OCI-LY1 (cell line): Measurements from ENCODE around the gene ZSCAN5B.
"Not testable (repeated sequence)": the region's sequence is repeated elsewhere in the genome, so short reads cannot be mapped to it uniquely, and the experiment has no call there.

Experiments used
- H2AFZ ChIP-seq: fragments of 200-600 bp; sonication (generic), shearing (Covaris generic); 2 replicates; pipeline ENCODE4 v1.6.0; 2014; ENCODE audit warnings: antibody characterized with exemption, mild to moderate bottlenecking, low read length
- H3F3A ChIP-seq: fragments of 200-600 bp; sonication (generic), shearing (Covaris generic); 2 replicates; pipeline ENCODE4 v1.6.0; 2014; ENCODE audit warnings: mild to moderate bottlenecking, antibody characterized with exemption, low read length, moderate library complexity; ENCODE audit not compliant: insufficient read depth
- H3K27ac ChIP-seq: fragments of 200-600 bp; sonication (generic); 2 replicates; pipeline ENCODE4 v1.5.1; 2014; ENCODE audit warnings: low read length, mixed run types, mild to moderate bottlenecking, low read depth; ENCODE audit not compliant: poor library complexity, severe bottlenecking
- H3K27me3 ChIP-seq: fragments of 200-600 bp; sonication (generic); 2 replicates; pipeline ENCODE4 v1.6.0; 2014; ENCODE audit warnings: antibody characterized with exemption, mild to moderate bottlenecking, low read length, moderate library complexity; ENCODE audit not compliant: insufficient read depth
- H3K36me3 ChIP-seq: fragments of 200-600 bp; sonication (generic); 2 replicates; pipeline ENCODE4 v1.6.1; 2014; ENCODE audit warnings: mild to moderate bottlenecking, antibody characterized with exemption, low read length, moderate library complexity, mixed read lengths; ENCODE audit not compliant: insufficient read depth
- H3K4me1 ChIP-seq: fragments of 200-600 bp; sonication (generic); 2 replicates; pipeline ENCODE4 v1.5.1; 2014; ENCODE audit warnings: mild to moderate bottlenecking, low read length, moderate library complexity; ENCODE audit not compliant: insufficient read depth, severe bottlenecking
- H3K4me2 ChIP-seq: fragments of 200-600 bp; sonication (generic), shearing (Covaris generic); 2 replicates; pipeline ENCODE4 v1.6.1; 2014; ENCODE audit warnings: low read length
- H3K4me3 ChIP-seq: fragments of 200-600 bp; sonication (generic); 2 replicates; pipeline ENCODE4 v1.5.1; 2014; ENCODE audit warnings: low read length, low read depth, mild to moderate bottlenecking, mixed read lengths; ENCODE audit not compliant: poor library complexity, severe bottlenecking
- H3K79me2 ChIP-seq: fragments of 200-600 bp; shearing (Covaris generic); 2 replicates; pipeline ENCODE4 v1.6.1; 2016; ENCODE audit warnings: mixed run types, low read length, mixed read lengths; ENCODE audit not compliant: insufficient read depth
- H3K9ac ChIP-seq: fragments of 200-600 bp; sonication (generic), shearing (Covaris generic); 2 replicates; pipeline ENCODE4 v1.6.1; 2014; ENCODE audit warnings: mild to moderate bottlenecking, low read length, mixed read lengths
- H3K9me2 ChIP-seq: fragments of 200-600 bp; sonication (generic), shearing (Covaris generic); 2 replicates; pipeline ENCODE4 v1.6.1; 2014; ENCODE audit warnings: low read depth, mild to moderate bottlenecking, low read length, mixed read lengths
- H3K9me3 ChIP-seq: fragments of 200-600 bp; shearing (Covaris generic); 2 replicates; pipeline ENCODE4 v1.6.1; 2014; ENCODE audit warnings: low read length, mixed read lengths
- H4K20me1 ChIP-seq: fragments of 200-600 bp; sonication (generic), shearing (Covaris generic); 2 replicates; pipeline ENCODE4 v1.6.0; 2016; ENCODE audit warnings: mild to moderate bottlenecking, low read length; ENCODE audit not compliant: insufficient read depth
- CTCF ChIP-seq: fragments of 200-600 bp; sonication (generic), shearing (Covaris generic); IDR thresholded peaks from 2 replicates; pipeline ENCODE4 v1.5.1; 2017; ENCODE audit warnings: mild to moderate bottlenecking, antibody characterized with exemption, low read length, moderate library complexity, mixed read lengths
- EZH2 ChIP-seq: fragments of 200-600 bp; sonication (generic), shearing (Covaris generic); IDR thresholded peaks from 2 replicates; pipeline ENCODE4 v1.8.0; 2017; ENCODE audit warnings: borderline replicate concordance, mixed run types, mild to moderate bottlenecking, antibody characterized with exemption, low read length, moderate library complexity, mixed read lengths

Gene ZSCAN5B

DNA sequence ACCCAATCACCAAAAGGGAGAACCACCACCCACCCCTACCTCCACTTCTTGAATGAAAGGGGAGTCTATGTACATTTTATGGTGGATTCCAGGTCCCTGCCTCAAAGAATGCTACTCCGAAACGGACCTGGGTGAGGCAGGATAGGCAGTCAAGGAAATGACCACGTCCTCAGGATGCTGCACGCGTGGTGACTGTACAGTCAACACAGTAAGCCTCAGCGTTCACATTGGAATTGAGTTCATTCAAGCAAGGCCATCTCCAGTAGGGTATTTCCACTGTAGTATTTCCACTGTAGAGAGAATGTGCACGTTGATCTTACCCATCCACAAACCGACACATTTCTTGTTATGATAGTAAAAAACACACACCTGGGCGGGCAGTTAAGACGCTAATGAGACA lies 21.4 kb upstream of the ZSCAN5B start:
- Histone ChIP-seq H4K20me1 (no peaks in the 10 kb centered on the region), H2AFZ (no peak overlapping the region), H3F3A (no peaks in the 10 kb centered on the region), H3K4me1 (no peaks in the 10 kb centered on the region), H3K79me2 (no peaks in the 10 kb centered on the region), H3K9me3 (no peaks in the 10 kb centered on the region), H3K27me3 (no peaks in the 10 kb centered on the region), H3K4me3 (no peak overlapping the region), H3K4me2 (no peak overlapping the region), H3K36me3 (no peaks in the 10 kb centered on the region), H3K9ac (no peak overlapping the region), H3K27ac (no peak overlapping the region), H3K9me2 (no peaks in the 10 kb centered on the region)
- no peak for TF ChIP-seq EZH2
- TF ChIP-seq CTCF = no peak

GRCh38 chr19:56217039-56217949 lies 19.7 kb upstream of the ZSCAN5B start:
- TF ChIP-seq EZH2 (no peak), CTCF (no peak)
- Histone ChIP-seq H3K27me3 (no peaks in the 10 kb centered on the region), H3K4me2 (no peak overlapping the region), H4K20me1 (no peaks in the 10 kb centered on the region), H2AFZ (no peak overlapping the region), H3K9me3 (no peaks in the 10 kb centered on the region), H3K4me1 (no peaks in the 10 kb centered on the region), H3K9me2 (no peaks in the 10 kb centered on the region), H3F3A (no peaks in the 10 kb centered on the region), H3K4me3 (no peak overlapping the region), H3K79me2 (no peaks in the 10 kb centered on the region), H3K9ac (no peak overlapping the region), H3K27ac (no peak overlapping the region), H3K36me3 (no peaks in the 10 kb centered on the region)

- Histone ChIP-seq H3K36me3 (no peaks in the 10 kb centered on the region), H3K4me2 (no peak overlapping the region), H3K9me3 (no peaks in the 10 kb centered on the region), H3K9me2 (no peaks in the 10 kb centered on the region), H3K4me3 (no peak overlapping the region), H3K9ac (no peak overlapping the region), H3K27me3 (no peaks in the 10 kb centered on the region), H3K27ac (no peak overlapping the region), H3F3A (no peaks in the 10 kb centered on the region), H3K79me2 (no peaks in the 10 kb centered on the region), H3K4me1 (no peaks in the 10 kb centered on the region), H4K20me1 (no peaks in the 10 kb centered on the region), H2AFZ (no peak overlapping the region)
- TF ChIP-seq CTCF (no peak), EZH2 (no peak)
Measured at GRCh38 chr19:56211718-56212117, 14.1 kb upstream of the ZSCAN5B start.

DNA sequence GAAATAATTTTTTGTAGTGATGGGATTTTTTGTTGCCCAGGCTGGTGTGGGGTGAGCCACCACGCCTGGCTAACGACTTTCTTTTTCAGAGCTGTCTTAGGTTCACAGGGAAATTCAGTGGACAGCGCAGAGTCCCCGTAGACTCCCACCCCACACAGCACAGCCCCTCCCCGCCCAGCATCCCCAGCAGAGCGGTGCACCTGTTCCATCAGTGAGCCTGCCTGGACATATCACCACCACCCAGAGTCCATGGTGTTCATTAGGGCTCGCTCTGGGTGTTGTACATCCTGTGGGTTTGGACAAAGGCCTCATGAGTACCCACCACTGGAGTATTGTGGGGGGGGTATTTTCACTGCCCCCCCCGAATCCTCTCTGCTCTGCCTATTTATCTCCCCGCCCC lies 12.5 kb upstream of the ZSCAN5B start:
- H3F3A ChIP-seq, H4K20me1 ChIP-seq, H3K9me3 ChIP-seq, H3K4me3 ChIP-seq, H3K27ac ChIP-seq, H3K9ac ChIP-seq, H3K79me2 ChIP-seq, H3K27me3 ChIP-seq, H3K4me1 ChIP-seq, H3K4me2 ChIP-seq, H2AFZ ChIP-seq, H3K36me3 ChIP-seq, H3K9me2 ChIP-seq: not testable (repeated sequence)
